Breast epithelium (tissue), 3 donors: Measurements from ENCODE around the gene FGL2.

Source experiments
- POLR2A ChIP-seq: fragments of 450-650 bp; IDR thresholded peaks from one replicate; pipeline ENCODE4 v1.6.1; 2016; ENCODE audit warnings: antibody characterized with exemption, mild to moderate bottlenecking, moderate library complexity
- POLR2AphosphoS5 ChIP-seq, 3 donors: sonication (generic); formaldehyde crosslinking; IDR thresholded peaks; one replicate each; pipeline ENCODE4 v1.6.1; 2017; ENCODE audit warnings: antibody characterized with exemption in 3 of 3
- TF ChIP-seq, protein P1 (sequence below), 3 donors: fragments of 450-650 bp; IDR thresholded peaks; one replicate each; pipeline ENCODE4 v1.5.1; 2016 to 2017; ENCODE audit warnings: antibody characterized with exemption in 3 of 3, mild to moderate bottlenecking in 3 of 3, moderate library complexity in 3 of 3

DNA sequence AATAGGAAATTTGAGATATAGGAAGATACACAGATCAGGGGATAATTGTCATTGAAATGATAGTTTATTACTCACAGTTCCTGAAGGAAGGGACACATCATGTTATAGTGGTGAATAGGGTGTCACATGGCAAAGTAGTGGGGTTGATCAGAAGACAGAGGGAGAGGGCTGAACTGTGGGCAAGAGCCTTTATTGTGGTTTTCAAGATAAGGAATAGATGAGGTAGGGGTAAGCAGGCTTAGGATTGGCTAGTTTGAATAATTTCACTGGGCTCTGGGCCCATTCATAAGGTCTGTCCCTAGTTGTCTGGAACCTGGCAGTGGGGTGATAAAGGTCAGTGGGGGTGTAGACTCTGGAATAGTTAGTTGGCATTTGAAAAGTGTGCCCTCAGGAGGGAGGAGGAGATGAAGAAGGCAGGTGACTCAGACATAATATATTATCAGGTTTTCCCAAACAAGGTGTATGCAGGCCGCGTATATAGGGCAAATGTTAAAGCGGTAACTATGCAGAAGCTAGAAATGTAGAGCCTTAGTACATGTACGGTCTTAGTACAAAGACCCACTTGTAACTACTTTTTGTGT is 18.5 kb downstream of the FGL2 start:
- TF ChIP-seq, protein P1, sequence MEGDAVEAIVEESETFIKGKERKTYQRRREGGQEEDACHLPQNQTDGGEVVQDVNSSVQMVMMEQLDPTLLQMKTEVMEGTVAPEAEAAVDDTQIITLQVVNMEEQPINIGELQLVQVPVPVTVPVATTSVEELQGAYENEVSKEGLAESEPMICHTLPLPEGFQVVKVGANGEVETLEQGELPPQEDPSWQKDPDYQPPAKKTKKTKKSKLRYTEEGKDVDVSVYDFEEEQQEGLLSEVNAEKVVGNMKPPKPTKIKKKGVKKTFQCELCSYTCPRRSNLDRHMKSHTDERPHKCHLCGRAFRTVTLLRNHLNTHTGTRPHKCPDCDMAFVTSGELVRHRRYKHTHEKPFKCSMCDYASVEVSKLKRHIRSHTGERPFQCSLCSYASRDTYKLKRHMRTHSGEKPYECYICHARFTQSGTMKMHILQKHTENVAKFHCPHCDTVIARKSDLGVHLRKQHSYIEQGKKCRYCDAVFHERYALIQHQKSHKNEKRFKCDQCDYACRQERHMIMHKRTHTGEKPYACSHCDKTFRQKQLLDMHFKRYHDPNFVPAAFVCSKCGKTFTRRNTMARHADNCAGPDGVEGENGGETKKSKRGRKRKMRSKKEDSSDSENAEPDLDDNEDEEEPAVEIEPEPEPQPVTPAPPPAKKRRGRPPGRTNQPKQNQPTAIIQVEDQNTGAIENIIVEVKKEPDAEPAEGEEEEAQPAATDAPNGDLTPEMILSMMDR (IDR thresholded peaks at IDR 0.05), result no peak
- no peak for TF ChIP-seq POLR2A
- no peak for TF ChIP-seq POLR2AphosphoS5 (IDR thresholded peaks at IDR 0.05)
